MCF 10A (cell line): ENCODE measurements around the gene POLE3. TPM values are rescaled to one million over a fixed set of nuclear protein-coding genes. Genes with fewer than 3 reads are reported as not detected.
"Not testable (repeated sequence)": the region's sequence is repeated elsewhere in the genome, so short reads cannot be mapped to it uniquely, and the experiment has no call there.

Experiments used
- BruUV-seq: library from RNA; stranded (reverse); fragments of 400-500 nt; replicated peaks from 2 replicates; lab custom pipeline; 2021; lab: Mats Ljungman, UMichigan
- CTCF ChIA-PET: fragments of 300-600 bp; sonication (Branson Sonifier 250); formaldehyde crosslinking; extraction: SDS; loops from one replicate; lab custom pipeline; 2021; ENCODE audit warnings: antibody characterized with exemption, inconsistent platforms; lab: Yijun Ruan, JAX
- POLR2A ChIA-PET: fragments of 300-600, 350-650 bp; sonication (Branson Sonifier 250); formaldehyde crosslinking; extraction: SDS; loops from one replicate; lab custom pipeline; 2020; ENCODE audit warnings: antibody characterized with exemption, inconsistent platforms; lab: Yijun Ruan, JAX
- DNase-seq: peaks from one replicate; pipeline ENCODE4 v3.0.0-alpha.2; 2018; ENCODE audit not compliant: unreplicated experiment
- H3K27ac Mint-ChIP-seq: one replicate; pipeline ENCODE4 v1.8.0; 2022; ENCODE audit warnings: mild to moderate bottlenecking, low read depth, mixed read lengths; ENCODE audit not compliant: unreplicated experiment
- H3K27me3 Mint-ChIP-seq: one replicate; pipeline ENCODE4 v1.8.0; 2022; ENCODE audit warnings: mixed read lengths; ENCODE audit not compliant: insufficient read depth, unreplicated experiment
- H3K36me3 Mint-ChIP-seq: one replicate; pipeline ENCODE4 v1.8.0; 2022; ENCODE audit warnings: mild to moderate bottlenecking, moderate library complexity, mixed read lengths; ENCODE audit not compliant: insufficient read depth, unreplicated experiment
- H3K4me1 Mint-ChIP-seq: one replicate; pipeline ENCODE4 v1.8.0; 2022; ENCODE audit warnings: mixed read lengths; ENCODE audit not compliant: insufficient read depth, unreplicated experiment
- H3K4me3 Mint-ChIP-seq: one replicate; pipeline ENCODE4 v1.8.0; 2022; ENCODE audit warnings: mild to moderate bottlenecking, moderate library complexity, mixed read lengths; ENCODE audit not compliant: unreplicated experiment
- H3K9me3 Mint-ChIP-seq: one replicate; pipeline ENCODE4 v1.8.0; 2022; ENCODE audit warnings: mixed read lengths; ENCODE audit not compliant: unreplicated experiment
- intact Hi-C: fragments of 100-400 bp; cut with micrococcal nuclease; formaldehyde crosslinking; loops from 2 replicates; pipeline ENCODE4 v1.14.1; 2022
- total RNA-seq: library from RNA; stranded (reverse); gene quantifications from 2 replicates; pipeline ENCODE4 v1.2.3, GENCODE V29; 2022
- TF ChIP-seq, protein P1 (sequence below): fragments of 200-600 bp; IDR thresholded peaks from one replicate; pipeline ENCODE4 v1.8.0; 2022; ENCODE audit warnings: antibody characterized with exemption, mild to moderate bottlenecking; ENCODE audit not compliant: unreplicated experiment

The POLE3 gene
- total RNA-seq, 1 experiment from 2014 or later, result 54.0 TPM

DNA sequence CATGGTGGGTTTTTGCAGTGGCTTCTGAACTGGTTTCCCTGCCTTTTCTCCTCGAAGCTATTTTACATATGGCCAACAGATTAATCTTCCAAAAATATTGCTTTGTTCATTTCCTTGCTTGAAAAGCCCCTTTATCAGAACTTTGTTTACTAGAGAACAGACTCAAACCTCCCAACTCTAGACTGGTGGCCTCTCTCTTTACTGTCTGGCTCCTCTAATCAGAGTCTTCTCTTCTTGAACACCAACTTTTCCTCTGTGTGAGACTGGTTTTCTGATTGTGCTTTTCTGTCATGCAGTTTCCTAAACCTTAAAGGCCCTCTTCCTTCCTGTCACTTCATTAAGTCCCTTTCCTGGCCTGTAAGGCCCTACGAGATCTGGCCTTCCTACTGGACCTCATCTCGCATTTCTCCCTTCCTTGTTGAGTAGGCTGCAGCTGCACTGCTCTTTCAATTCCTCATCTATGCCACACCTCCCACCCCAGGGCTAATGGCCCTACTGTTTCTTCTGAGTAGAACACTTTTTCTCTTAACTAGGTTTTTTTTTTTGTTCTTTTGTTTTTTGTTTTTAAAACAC lies 5.8 kb upstream of the POLE3 start:
- Mint-ChIP-seq H3K36me3 (no peaks in the 10 kb centered on the region), H3K27me3 (no peaks in the 10 kb centered on the region), H3K4me3 (no peak overlapping the region), H3K27ac (no peak overlapping the region), H3K9me3 (no peaks in the 10 kb centered on the region), H3K4me1 (no peaks in the 10 kb centered on the region)
- ChIA-PET POLR2A (interaction anchor here (0.7 kb wide), 1 partner anchor 66 kb away, joined by 4 read pairs; no protein-coding TSS in a partner anchor), CTCF (interaction anchor here (0.6 to 1.4 kb wide), 4 partner anchors 11 to 666 kb away, joined by 3 to 5 read pairs (median 4); no protein-coding TSS in a partner anchor)
- no TSS peak for BruUV-seq
- no peak for DNase-seq
- intact Hi-C loops, result no loop called here
- TF ChIP-seq, protein P1, sequence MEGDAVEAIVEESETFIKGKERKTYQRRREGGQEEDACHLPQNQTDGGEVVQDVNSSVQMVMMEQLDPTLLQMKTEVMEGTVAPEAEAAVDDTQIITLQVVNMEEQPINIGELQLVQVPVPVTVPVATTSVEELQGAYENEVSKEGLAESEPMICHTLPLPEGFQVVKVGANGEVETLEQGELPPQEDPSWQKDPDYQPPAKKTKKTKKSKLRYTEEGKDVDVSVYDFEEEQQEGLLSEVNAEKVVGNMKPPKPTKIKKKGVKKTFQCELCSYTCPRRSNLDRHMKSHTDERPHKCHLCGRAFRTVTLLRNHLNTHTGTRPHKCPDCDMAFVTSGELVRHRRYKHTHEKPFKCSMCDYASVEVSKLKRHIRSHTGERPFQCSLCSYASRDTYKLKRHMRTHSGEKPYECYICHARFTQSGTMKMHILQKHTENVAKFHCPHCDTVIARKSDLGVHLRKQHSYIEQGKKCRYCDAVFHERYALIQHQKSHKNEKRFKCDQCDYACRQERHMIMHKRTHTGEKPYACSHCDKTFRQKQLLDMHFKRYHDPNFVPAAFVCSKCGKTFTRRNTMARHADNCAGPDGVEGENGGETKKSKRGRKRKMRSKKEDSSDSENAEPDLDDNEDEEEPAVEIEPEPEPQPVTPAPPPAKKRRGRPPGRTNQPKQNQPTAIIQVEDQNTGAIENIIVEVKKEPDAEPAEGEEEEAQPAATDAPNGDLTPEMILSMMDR, result no peak

DNA sequence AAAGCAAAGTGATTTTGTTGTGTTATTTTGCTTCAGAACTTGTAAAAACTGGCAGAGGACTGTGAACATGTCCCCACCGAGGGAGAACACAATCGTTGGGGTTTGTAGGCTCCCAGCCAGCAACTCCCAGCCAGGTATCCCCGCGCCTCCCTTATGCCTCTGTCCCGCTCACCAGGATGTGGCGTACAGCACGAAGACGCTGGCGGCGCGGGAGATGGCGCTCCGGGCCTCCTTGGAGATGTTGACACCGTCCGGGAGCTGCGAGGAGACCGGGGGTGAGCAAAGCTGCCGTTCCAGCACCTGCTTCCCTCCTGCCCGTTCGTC lies 630 bp downstream of the POLE3 start:
- BruUV-seq, result no TSS peak
- POLR2A ChIA-PET, result interaction anchor here (0.6 to 3.6 kb wide), 20 partner anchors 9 to 266 kb away, joined by 3 to 49 read pairs (median 4); partner anchors contain the start of genes ALAD, BSPRY, CDC26 and FKBP15
- no peaks in the 10 kb centered on the region for H3K9me3 Mint-ChIP-seq
- DNase-seq, result no peak
- intact Hi-C loops, result loop anchor here (10.0 kb wide), 1 partner anchor 485 kb away; no protein-coding TSS in a partner anchor
- H3K36me3 Mint-ChIP-seq, result peaks cover 32% of the 10 kb centered on the region
- H3K4me1 Mint-ChIP-seq, result peaks cover 18% of the 10 kb centered on the region
- H3K4me3 Mint-ChIP-seq, result peak overlapping the region; percentile 77
- no peaks in the 10 kb centered on the region for H3K27me3 Mint-ChIP-seq
- CTCF ChIA-PET, result interaction anchor here (0.5 to 12.6 kb wide), 11 partner anchors 8 to 1640 kb away, joined by 3 to 141 read pairs (median 5); partner anchors contain the start of genes ALAD, CDC26 and PRPF4
- TF ChIP-seq, protein P1, result no peak
- H3K27ac Mint-ChIP-seq, result peak overlapping the region; percentile 96

DNA sequence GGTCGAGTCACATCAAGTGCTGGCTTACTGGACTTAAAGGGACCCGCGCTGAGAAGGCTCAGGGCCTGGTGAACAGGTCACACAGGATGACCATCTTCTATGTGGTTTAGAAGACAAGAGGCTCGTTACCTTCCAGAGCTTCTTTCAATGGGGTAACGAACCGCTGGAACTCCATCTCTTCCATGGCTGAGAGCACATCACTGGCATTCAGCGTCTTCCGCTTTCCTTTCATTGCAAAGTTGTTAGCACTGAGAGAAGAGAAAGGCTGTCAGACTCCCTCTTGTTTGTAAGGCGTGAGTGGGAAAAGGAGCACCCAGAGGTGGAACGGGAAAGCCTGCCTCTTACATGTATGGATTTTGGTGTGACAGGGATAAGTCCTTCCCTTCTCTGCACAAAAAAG lies 994 bp downstream of the POLE3 start:
- H3K27ac Mint-ChIP-seq, result peak overlapping the region; percentile 96
- peaks cover 18% of the 10 kb centered on the region for H3K4me1 Mint-ChIP-seq
- H3K4me3 Mint-ChIP-seq, result peak overlapping the region; percentile 77
- peaks cover 32% of the 10 kb centered on the region for H3K36me3 Mint-ChIP-seq
- TF ChIP-seq, protein P1, result no peak
- H3K27me3 Mint-ChIP-seq, result no peaks in the 10 kb centered on the region
- intact Hi-C loops, result loop anchor here (10.0 kb wide), 1 partner anchor 485 kb away; no protein-coding TSS in a partner anchor
- CTCF ChIA-PET, result interaction anchor here (0.5 to 12.6 kb wide), 11 partner anchors 9 to 272 kb away, joined by 3 to 141 read pairs (median 5); partner anchors contain the start of genes ALAD, CDC26, PRPF4 and WDR31
- H3K9me3 Mint-ChIP-seq, result no peaks in the 10 kb centered on the region
- POLR2A ChIA-PET, result interaction anchor here (0.7 to 3.6 kb wide), 13 partner anchors 9 to 258 kb away, joined by 3 to 49 read pairs (median 5); partner anchors contain the start of genes ALAD, CDC26, FKBP15 and HDHD3
- DNase-seq, result no peak
- BruUV-seq, result TSS peak; percentile 48

DNA sequence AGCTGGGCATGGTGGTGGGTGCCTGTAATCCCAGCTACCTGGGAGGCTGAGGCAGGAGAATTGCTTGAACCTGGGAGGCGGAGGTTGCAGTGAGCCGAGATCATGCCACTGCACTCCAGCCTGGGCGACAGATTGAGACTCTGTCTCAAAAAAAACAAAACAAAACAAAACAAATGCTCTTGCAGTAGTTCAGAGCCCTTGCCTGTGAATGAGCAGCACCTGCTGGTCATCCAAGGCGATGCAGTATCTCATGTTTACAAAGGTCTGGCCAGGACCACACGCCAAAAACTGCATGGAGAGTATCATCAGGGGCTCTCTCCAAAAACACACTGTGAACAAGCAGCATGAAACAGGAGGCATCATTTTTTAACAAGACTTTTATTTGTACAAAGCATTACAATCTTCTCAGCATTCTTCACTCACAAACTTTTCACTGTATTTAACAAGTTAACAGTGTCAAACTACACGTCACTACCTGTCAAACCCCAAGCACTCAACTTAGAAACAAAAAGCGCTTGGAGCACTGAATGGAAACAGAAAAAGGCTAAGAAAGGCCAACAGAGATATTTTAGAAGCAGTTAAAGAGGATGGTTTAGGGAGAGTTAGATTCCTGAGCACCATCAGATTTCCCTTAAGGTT lies 3.5 kb downstream of the POLE3 start:
- POLR2A ChIA-PET, result interaction anchor here (0.7 kb wide), 1 partner anchor 131 kb away, joined by 3 read pairs; the partner anchor contains the start of genes CDC26 and PRPF4
- Mint-ChIP-seq H3K36me3 (peaks cover 32% of the 10 kb centered on the region), H3K4me3 (peak overlapping the region; percentile 22)

DNA sequence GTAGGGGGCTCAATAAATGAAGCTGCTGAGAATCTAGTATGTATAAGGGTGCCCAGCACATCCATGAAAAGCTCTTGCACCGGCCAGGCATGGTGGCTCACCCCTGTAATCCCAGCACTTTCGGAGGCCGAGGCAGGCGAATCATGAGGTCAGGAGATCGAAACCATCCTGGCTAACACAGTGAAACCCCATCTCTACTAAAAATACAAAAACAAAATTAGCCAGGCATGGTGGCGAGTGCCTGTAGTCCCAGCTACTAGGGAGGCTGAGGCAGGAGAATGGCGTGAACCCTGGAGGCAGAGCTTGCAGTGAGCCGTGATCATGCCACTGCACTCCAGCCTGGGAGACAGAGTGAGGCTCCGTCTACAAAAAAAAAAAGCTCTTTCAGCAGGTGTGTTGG lies 4.1 kb downstream of the POLE3 start:
- Mint-ChIP-seq H3K36me3 (peaks cover 32% of the 10 kb centered on the region), H3K4me1 (peaks cover 24% of the 10 kb centered on the region)
- ChIA-PET POLR2A (interaction anchor here (0.7 kb wide), 1 partner anchor 131 kb away, joined by 3 read pairs; the partner anchor contains the start of genes CDC26 and PRPF4), CTCF (interaction anchor here (0.6 to 12.6 kb wide), 23 partner anchors 8 to 1732 kb away, joined by 3 to 141 read pairs (median 4); partner anchors contain the start of genes CDC26, PRPF4 and SLC31A2)
- H3K4me3 Mint-ChIP-seq, H3K27ac Mint-ChIP-seq, H3K27me3 Mint-ChIP-seq, H3K9me3 Mint-ChIP-seq, BruUV-seq, DNase-seq: not testable (repeated sequence)
- intact Hi-C loops, result loop anchor here (10.0 kb wide), 1 partner anchor 482 kb away; no protein-coding TSS in a partner anchor

More for the DNA sequence above, 3.5 kb downstream of the POLE3 start:
- CTCF ChIA-PET, result interaction anchor here (0.6 to 12.6 kb wide), 18 partner anchors 9 to 295 kb away, joined by 3 to 141 read pairs (median 4); partner anchors contain the start of genes CDC26, PRPF4 and SLC31A2
- intact Hi-C loops, result loop anchor here (1.0 to 10.0 kb wide), 2 partner anchors 98 to 482 kb away; no protein-coding TSS in a partner anchor
- BruUV-seq, H3K27ac Mint-ChIP-seq, H3K9me3 Mint-ChIP-seq, H3K27me3 Mint-ChIP-seq: not testable (repeated sequence)
- DNase-seq, result peak; percentile 63
- TF ChIP-seq, protein P1, result peak; percentile 80
- H3K4me1 Mint-ChIP-seq, result peaks cover 19% of the 10 kb centered on the region
